HFF-Myc (cell line): ENCODE results near the gene BABAM2.

ENCODE experiments used
- DNase-seq: peaks from one replicate; pipeline ENCODE4 v3.0.0-alpha.2; 2011; ENCODE audit warnings: low read depth; ENCODE audit errors: extremely low read depth
- H3K4me3 ChIP-seq: replicated peaks from 2 replicates; pipeline ENCODE4 v1.5.1; 2011; ENCODE audit warnings: low read depth, mild to moderate bottlenecking, control low read depth, low read length
- TF ChIP-seq, protein P1 (sequence below): IDR thresholded peaks from 2 replicates; pipeline ENCODE4 v1.5.1; 2012; ENCODE audit warnings: mild to moderate bottlenecking, low read depth, low read length, control low read depth; ENCODE audit errors: missing control alignments

Gene BABAM2

DNA sequence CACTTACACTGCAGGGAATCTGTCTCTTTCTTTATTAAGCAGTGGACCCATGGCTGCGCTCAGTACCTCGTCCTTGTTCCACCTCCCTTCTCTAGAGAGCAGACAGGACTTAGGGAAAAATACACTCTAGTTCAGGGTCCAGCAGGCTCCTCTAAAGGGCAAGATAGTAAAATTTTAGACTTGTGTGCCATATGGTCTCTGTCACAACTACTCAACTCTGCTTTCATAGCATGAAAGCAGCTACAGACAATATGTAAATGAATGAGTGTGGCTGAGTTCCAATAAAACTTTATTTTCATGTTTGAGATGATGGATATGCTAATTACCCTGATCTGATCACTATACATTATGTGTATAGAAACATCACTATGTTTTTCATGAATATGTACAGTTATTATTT, 163.1 kb downstream of the BABAM2 start:
- no peak overlapping the region for H3K4me3 ChIP-seq
- no peak for DNase-seq

DNA sequence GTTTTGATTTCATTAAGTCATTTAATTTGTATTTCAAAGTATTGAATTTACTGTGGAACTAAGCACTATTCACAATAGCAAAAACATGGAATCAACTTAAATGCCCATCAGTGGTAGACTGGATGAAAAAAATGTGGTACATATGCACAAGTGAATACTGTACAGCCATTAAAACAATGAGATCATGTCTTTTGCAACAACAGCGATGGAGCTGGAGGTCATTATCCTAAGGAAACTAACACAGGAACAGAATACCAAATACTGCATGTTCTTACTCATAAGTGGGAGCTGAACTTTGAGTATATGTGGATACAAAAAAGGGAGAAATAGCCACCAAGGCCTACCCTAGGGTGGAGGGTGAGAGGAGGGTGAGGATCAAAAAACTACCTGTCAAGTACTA, 164.4 kb downstream of the BABAM2 start:
- TF ChIP-seq, protein P1, sequence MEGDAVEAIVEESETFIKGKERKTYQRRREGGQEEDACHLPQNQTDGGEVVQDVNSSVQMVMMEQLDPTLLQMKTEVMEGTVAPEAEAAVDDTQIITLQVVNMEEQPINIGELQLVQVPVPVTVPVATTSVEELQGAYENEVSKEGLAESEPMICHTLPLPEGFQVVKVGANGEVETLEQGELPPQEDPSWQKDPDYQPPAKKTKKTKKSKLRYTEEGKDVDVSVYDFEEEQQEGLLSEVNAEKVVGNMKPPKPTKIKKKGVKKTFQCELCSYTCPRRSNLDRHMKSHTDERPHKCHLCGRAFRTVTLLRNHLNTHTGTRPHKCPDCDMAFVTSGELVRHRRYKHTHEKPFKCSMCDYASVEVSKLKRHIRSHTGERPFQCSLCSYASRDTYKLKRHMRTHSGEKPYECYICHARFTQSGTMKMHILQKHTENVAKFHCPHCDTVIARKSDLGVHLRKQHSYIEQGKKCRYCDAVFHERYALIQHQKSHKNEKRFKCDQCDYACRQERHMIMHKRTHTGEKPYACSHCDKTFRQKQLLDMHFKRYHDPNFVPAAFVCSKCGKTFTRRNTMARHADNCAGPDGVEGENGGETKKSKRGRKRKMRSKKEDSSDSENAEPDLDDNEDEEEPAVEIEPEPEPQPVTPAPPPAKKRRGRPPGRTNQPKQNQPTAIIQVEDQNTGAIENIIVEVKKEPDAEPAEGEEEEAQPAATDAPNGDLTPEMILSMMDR, result no peak
- no peak overlapping the region for H3K4me3 ChIP-seq
- DNase-seq, result no peak

More for the DNA sequence above, 163.1 kb downstream of the BABAM2 start:
- TF ChIP-seq, protein P1, result no peak

DNA sequence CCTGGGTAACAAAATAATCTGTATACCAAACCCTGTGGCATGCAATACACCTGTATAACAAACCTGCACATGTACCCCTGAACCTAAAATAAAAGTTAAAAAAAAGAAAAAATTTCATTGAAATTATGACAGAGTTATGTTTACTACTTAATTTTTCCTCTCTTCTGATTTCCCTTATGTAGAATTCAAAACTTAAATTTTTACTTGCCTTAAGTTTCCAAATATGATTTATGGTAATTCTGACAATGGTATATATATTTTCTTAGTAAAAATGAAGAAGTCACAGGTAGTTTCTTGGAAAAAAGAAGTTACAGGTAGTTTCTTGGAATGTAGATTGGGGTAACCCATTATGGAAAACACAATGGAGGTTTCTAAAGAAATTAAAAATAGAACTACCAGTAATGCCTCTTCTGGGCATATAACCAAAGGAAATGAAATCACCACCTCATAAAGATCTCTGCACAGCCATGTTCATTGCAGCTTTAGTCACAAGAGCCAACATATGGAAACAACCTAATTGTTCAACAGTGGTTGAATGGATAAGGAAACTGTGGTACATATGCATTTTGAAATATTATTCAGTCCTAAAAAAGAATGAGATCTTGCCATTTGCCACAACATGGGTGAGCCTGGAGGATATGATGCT, 164.9 kb downstream of the BABAM2 start:
- DNase-seq, result no peak
- TF ChIP-seq, protein P1, result no peak
- no peak overlapping the region for H3K4me3 ChIP-seq

DNA sequence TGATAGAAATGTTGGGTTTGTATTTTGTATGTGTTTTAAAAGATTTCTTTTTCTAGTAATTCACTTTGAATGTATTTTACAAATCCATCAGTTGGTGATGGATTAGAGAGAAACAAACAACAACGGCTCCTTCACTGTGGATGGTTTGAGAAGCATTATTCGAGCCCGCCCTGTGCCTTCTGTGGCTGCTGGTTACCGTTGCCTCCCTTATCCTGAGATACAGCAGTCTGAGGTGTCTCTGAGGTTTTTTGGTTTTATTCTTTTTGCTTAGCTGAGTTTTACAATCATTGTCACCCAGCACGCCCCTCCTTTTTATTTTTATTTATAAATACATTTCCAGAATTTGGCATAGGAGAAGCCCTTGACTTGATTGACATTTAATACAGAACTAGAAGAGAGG, 168.3 kb downstream of the BABAM2 start:
- H3K4me3 ChIP-seq, result no peak overlapping the region
- no peak for DNase-seq
- TF ChIP-seq, protein P1, result no peak

DNA sequence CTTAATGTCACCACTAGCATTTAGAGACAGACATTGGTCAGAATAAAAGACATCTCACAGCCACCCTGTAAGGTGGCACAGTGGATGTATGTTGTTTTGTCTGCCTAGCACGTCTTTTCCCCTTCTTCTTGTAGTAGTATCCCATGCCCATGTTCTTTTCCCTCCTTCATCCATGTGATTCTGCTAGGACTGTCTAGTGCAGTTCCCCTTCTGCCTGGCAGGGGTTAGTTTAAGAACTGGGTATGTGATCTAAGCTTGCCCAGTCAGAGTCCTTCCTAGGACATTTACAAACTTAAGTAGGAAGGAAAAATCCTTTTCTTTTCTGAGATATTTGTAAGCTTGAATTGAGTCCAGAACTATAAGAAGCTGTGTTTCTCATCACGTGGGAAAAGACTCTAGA, 172.3 kb downstream of the BABAM2 start:
- TF ChIP-seq, protein P1, result no peak
- H3K4me3 ChIP-seq, result no peak overlapping the region
- no peak for DNase-seq

DNA sequence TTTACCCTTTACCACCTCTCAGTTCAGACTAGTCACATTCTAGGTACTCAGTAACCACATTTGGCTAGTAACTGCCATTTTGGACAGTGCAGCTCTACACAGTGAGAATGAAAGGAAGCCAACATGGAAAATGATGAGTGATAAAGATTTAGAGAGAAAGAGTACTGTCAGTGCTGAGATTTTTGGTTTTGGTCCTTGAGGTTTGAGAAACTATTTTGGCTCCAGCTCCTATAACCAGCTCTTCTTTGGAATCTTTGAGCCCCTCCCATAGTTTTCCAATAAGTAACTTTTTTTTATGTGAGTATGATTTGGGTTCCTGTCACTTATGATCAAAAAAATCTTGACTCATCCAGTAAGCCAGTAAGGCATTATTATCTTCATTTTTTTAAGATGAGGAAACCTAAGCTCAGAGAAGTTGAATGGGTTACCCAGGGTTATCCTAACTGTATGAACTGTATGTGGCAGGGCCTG, 173.0 kb downstream of the BABAM2 start:
- H3K4me3 ChIP-seq, result no peak overlapping the region
- DNase-seq, result no peak
- TF ChIP-seq, protein P1, result no peak

DNA sequence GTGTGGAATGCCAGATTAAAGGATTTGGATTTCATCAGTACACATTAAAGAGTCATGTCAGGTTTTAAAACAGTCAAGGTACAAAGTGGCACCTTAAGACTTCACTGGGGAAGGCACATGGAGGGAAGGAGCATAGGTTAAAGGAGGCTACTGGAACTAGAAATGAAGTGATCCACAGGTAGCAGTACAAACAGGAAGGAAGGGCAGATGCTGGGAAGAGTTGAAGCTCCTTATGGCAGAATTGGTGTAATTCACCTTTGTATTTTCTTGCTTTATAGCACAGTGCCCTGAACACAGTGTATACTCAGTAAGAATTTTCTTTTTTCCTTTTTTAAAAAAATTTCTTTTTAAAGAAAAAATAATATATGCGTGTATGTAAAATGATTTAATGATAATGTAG, 177.1 kb downstream of the BABAM2 start:
- TF ChIP-seq, protein P1, result no peak
- no peak overlapping the region for H3K4me3 ChIP-seq
- DNase-seq, result no peak
